Thyroid gland (tissue), 4 donors: ENCODE data around the gene DOCK10.

Experiments
- POLR2A ChIP-seq, 2 donors: fragments of 450-650 bp; IDR thresholded peaks; one replicate each; pipeline ENCODE4 v1.6.1; 2017; ENCODE audit warnings: antibody characterized with exemption in 2 of 2, mild to moderate bottlenecking in 2 of 2, moderate library complexity in 1 of 2
- TF ChIP-seq, protein P1 (sequence below), 6 experiments: fragments of 200-600 bp in 3 of 6; fragments of 450-650 bp in 3 of 6; sonication (generic) in 3 of 6; IDR thresholded peaks; one replicate each; pipeline ENCODE4 v1.5.1; 2016 to 2019; ENCODE audit warnings: antibody characterized with exemption in 6 of 6, mild to moderate bottlenecking in 2 of 6, inconsistent platforms in 1 of 6, moderate library complexity in 1 of 6

- TF ChIP-seq, protein P1, sequence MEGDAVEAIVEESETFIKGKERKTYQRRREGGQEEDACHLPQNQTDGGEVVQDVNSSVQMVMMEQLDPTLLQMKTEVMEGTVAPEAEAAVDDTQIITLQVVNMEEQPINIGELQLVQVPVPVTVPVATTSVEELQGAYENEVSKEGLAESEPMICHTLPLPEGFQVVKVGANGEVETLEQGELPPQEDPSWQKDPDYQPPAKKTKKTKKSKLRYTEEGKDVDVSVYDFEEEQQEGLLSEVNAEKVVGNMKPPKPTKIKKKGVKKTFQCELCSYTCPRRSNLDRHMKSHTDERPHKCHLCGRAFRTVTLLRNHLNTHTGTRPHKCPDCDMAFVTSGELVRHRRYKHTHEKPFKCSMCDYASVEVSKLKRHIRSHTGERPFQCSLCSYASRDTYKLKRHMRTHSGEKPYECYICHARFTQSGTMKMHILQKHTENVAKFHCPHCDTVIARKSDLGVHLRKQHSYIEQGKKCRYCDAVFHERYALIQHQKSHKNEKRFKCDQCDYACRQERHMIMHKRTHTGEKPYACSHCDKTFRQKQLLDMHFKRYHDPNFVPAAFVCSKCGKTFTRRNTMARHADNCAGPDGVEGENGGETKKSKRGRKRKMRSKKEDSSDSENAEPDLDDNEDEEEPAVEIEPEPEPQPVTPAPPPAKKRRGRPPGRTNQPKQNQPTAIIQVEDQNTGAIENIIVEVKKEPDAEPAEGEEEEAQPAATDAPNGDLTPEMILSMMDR (IDR thresholded peaks at IDR 0.05) = no peak
- no peak for TF ChIP-seq POLR2A (IDR thresholded peaks at IDR 0.05)
These were observed 159.1 kb downstream of the DOCK10 start for GRCh38 chr2:224883172-224883516.
